HepG2 (cell line): ENCODE measurements around the gene MTHFD1L. TPM values are rescaled to one million over a fixed set of nuclear protein-coding genes. Genes with fewer than 3 reads are reported as not detected.

Experiments
- ATAD3A ChIP-seq: sonication (generic); formaldehyde crosslinking; IDR thresholded peaks from 2 replicates; pipeline ENCODE4 v1.4.0; 2020; ENCODE audit warnings: missing genetic modification reagents
- ATF4 ChIP-seq, 2 experiments: fragments of 450-650 bp in 1 of 2; sonication (generic) in 1 of 2; formaldehyde crosslinking; IDR thresholded peaks; 2 replicates each; pipeline versions ENCODE4 v1.5.0 to v1.8.0; 2020 to 2022; ENCODE audit warnings: mild to moderate bottlenecking in 1 of 2, missing genetic modification reagents in 1 of 2
- ETV5 ChIP-seq: IDR thresholded peaks from 2 replicates; pipeline ENCODE4 v1.6.1; 2018; ENCODE audit warnings: missing biosample characterization, missing genetic modification reagents, inconsistent platforms, borderline replicate concordance
- HES4 ChIP-seq: sonication (generic); formaldehyde crosslinking; IDR thresholded peaks from 2 replicates; pipeline ENCODE4 v1.9.0; 2021; ENCODE audit warnings: mild to moderate bottlenecking, missing genetic modification reagents, borderline replicate concordance
- HNF1B ChIP-seq: sonication (generic); formaldehyde crosslinking; IDR thresholded peaks from 2 replicates; pipeline ENCODE4 v1.5.1; 2020; ENCODE audit warnings: mild to moderate bottlenecking, moderate library complexity, missing genetic modification reagents
- MXI1 ChIP-seq: IDR thresholded peaks from 3 replicates; pipeline ENCODE4 v1.6.1; 2012; ENCODE audit warnings: low read depth, low read length, inconsistent platforms, borderline replicate concordance
- NRL ChIP-seq: sonication (generic); formaldehyde crosslinking; IDR thresholded peaks from 2 replicates; pipeline ENCODE4 v1.5.0; 2020; ENCODE audit warnings: missing genetic modification reagents, mild to moderate bottlenecking, moderate library complexity, borderline replicate concordance
- SIX4 ChIP-seq: sonication (generic); formaldehyde crosslinking; IDR thresholded peaks from 2 replicates; pipeline ENCODE4 v1.4.0; 2020; ENCODE audit warnings: missing genetic modification reagents
- SOX13 ChIP-seq, 3 experiments: fragments of 450-650 bp in 1 of 3; sonication (generic) in 1 of 3; formaldehyde crosslinking in 1 of 3; IDR thresholded peaks in 2 of 3; conservative IDR thresholded peaks in 1 of 3; 2 replicates each; pipeline versions ENCODE4 v1.5.0 to v1.6.1; 2016 to 2020; ENCODE audit warnings: antibody characterized with exemption in 1 of 3, mild to moderate bottlenecking in 1 of 3, missing compliant biosample characterization in 1 of 3, missing genetic modification reagents in 1 of 3, moderate library complexity in 1 of 3
- SRSF4 ChIP-seq: fragments of 200-400 bp; formaldehyde crosslinking; IDR thresholded peaks from one replicate; pipeline ENCODE4 v1.6.1; 2018; ENCODE audit warnings: mild to moderate bottlenecking, low read depth, low read length, moderate library complexity; ENCODE audit not compliant: poor library complexity, severe bottlenecking
- TCF7 ChIP-seq: sonication (generic); IDR thresholded peaks from 2 replicates; pipeline ENCODE4 v1.6.1; 2016; ENCODE audit warnings: antibody characterized with exemption, low read depth
- ZFYVE20 ChIP-seq: sonication (generic); formaldehyde crosslinking; IDR thresholded peaks from 2 replicates; pipeline ENCODE4 v1.8.0; 2023; ENCODE audit warnings: low read depth, mild to moderate bottlenecking, moderate library complexity, missing genetic modification reagents, borderline replicate concordance
- ZKSCAN1 ChIP-seq: fragments of 150-350 bp; IDR thresholded peaks from 2 replicates; pipeline ENCODE4 v1.6.1; 2014; ENCODE audit warnings: low read length
- ZNF121 ChIP-seq: sonication (generic); formaldehyde crosslinking; IDR thresholded peaks from 2 replicates; pipeline ENCODE4 v1.5.0; 2020; ENCODE audit warnings: mild to moderate bottlenecking, missing genetic modification reagents
- ZNF317 ChIP-seq: sonication (generic); formaldehyde crosslinking; IDR thresholded peaks from 2 replicates; pipeline ENCODE4 v1.5.0; 2020; ENCODE audit warnings: mild to moderate bottlenecking, missing genetic modification reagents
- ZNF546 ChIP-seq: sonication (generic); formaldehyde crosslinking; conservative IDR thresholded peaks from 2 replicates; pipeline ENCODE4 v1.8.1; 2023; ENCODE audit warnings: mild to moderate bottlenecking, missing genetic modification reagents
- ZNF720 ChIP-seq: sonication (generic); formaldehyde crosslinking; IDR thresholded peaks from 2 replicates; pipeline ENCODE4 v1.4.0; 2020; ENCODE audit warnings: missing genetic modification reagents
- polyA plus RNA-seq, 8 experiments: library from polyadenylated mRNA; depleted of rRNA in 3 of 8; stranded (reverse) in 7 of 8; unstranded in 1 of 8; fragments of >200 nt; fragmentation: Illumina TruSeq in 4 of 8; extraction: Trizol in 4 of 8; gene quantifications; 2 replicates each; pipeline versions ENCODE4 v1.2.1 to v1.2.3, GENCODE V29; 2011 to 2016; ENCODE audit warnings: low read depth in 4 of 8, missing spikeins in 1 of 8, mixed read lengths in 1 of 8; ENCODE audit not compliant: insufficient read depth in 1 of 8
- total RNA-seq, 5 experiments: library from RNA; depleted of rRNA; stranded (reverse); fragments of >200 nt; fragmentation: Illumina TruSeq; extraction: Trizol; gene quantifications; 2 replicates each; pipeline ENCODE4 v1.2.3, GENCODE V29; 2016; ENCODE audit warnings: low read depth in 1 of 5
- TF ChIP-seq, protein P1 (sequence below): sonication (generic); formaldehyde crosslinking; IDR thresholded peaks from 2 replicates; pipeline ENCODE4 v1.4.0; 2020; ENCODE audit warnings: missing genetic modification reagents
- TF ChIP-seq, protein P2 (sequence below): sonication (generic); formaldehyde crosslinking; IDR thresholded peaks from 2 replicates; pipeline ENCODE4 v1.5.0; 2020; ENCODE audit warnings: missing genetic modification reagents
- TF ChIP-seq, protein P3 (sequence below): IDR thresholded peaks from 2 replicates; pipeline ENCODE4 v1.6.1; 2016; ENCODE audit warnings: mild to moderate bottlenecking, missing biosample characterization, missing genetic modification reagents
- TF ChIP-seq, protein P4 (sequence below): sonication (generic); formaldehyde crosslinking; IDR thresholded peaks from 2 replicates; pipeline ENCODE4 v1.4.0; 2020; ENCODE audit warnings: mild to moderate bottlenecking, missing genetic modification reagents

MTHFD1L gene
- total and polyA plus RNA-seq, 2 of the 13 experiments (the other 11 are each of a cell fraction or from before 2014, with no cell fraction given), result 24.0 to 39.6 TPM

GRCh38 chr6:151069641-151070040, 204.1 kb downstream of the MTHFD1L start (continued):
- no peak for TF ChIP-seq ZNF720 (CRISPR knock-in tag)
- TF ChIP-seq ATAD3A, result no peak
- no peak for TF ChIP-seq NRL
- no peak for TF ChIP-seq SOX13 (IDR thresholded peaks at IDR 0.05)
- peak in 1 of 2 experiments; percentile 21; a peak in 1 of 4 replicates for TF ChIP-seq SOX13 (CRISPR knock-in tag; conservative IDR thresholded peaks at IDR 0.05 in 1 of 2, IDR thresholded peaks at IDR 0.05 in 1 of 2)
- TF ChIP-seq, protein P1, sequence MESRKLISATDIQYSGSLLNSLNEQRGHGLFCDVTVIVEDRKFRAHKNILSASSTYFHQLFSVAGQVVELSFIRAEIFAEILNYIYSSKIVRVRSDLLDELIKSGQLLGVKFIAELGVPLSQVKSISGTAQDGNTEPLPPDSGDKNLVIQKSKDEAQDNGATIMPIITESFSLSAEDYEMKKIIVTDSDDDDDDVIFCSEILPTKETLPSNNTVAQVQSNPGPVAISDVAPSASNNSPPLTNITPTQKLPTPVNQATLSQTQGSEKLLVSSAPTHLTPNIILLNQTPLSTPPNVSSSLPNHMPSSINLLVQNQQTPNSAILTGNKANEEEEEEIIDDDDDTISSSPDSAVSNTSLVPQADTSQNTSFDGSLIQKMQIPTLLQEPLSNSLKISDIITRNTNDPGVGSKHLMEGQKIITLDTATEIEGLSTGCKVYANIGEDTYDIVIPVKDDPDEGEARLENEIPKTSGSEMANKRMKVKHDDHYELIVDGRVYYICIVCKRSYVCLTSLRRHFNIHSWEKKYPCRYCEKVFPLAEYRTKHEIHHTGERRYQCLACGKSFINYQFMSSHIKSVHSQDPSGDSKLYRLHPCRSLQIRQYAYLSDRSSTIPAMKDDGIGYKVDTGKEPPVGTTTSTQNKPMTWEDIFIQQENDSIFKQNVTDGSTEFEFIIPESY (CRISPR knock-in tag), result 0 out of 2 replicates have a peak, but pooled peaks have one; percentile 19
- TF ChIP-seq ETV5 (CRISPR knock-in tag), result no peak
- TF ChIP-seq ATF4 (CRISPR knock-in tag; IDR thresholded peaks at IDR 0.05), result no peak
- TF ChIP-seq ZNF121, result no peak
- no peak for TF ChIP-seq ZKSCAN1
- TF ChIP-seq HES4, result no peak
- TF ChIP-seq, protein P2, sequence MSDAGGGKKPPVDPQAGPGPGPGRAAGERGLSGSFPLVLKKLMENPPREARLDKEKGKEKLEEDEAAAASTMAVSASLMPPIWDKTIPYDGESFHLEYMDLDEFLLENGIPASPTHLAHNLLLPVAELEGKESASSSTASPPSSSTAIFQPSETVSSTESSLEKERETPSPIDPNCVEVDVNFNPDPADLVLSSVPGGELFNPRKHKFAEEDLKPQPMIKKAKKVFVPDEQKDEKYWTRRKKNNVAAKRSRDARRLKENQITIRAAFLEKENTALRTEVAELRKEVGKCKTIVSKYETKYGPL (CRISPR knock-in tag), result no peak
- TF ChIP-seq MXI1, result no peak
- peak; percentile 20; the same call in 1 of the 2 replicates for TF ChIP-seq TCF7
- TF ChIP-seq ZNF317 (CRISPR knock-in tag), result no peak
- no peak for TF ChIP-seq ZFYVE20 (CRISPR knock-in tag)
- TF ChIP-seq, protein P3, sequence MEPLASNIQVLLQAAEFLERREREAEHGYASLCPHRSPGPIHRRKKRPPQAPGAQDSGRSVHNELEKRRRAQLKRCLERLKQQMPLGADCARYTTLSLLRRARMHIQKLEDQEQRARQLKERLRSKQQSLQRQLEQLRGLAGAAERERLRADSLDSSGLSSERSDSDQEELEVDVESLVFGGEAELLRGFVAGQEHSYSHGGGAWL, result no peak
- no peak for TF ChIP-seq HNF1B (CRISPR knock-in tag)
- no peak for TF ChIP-seq ZNF546 (CRISPR knock-in tag)
- TF ChIP-seq SRSF4, result no peak
- TF ChIP-seq, protein P4, sequence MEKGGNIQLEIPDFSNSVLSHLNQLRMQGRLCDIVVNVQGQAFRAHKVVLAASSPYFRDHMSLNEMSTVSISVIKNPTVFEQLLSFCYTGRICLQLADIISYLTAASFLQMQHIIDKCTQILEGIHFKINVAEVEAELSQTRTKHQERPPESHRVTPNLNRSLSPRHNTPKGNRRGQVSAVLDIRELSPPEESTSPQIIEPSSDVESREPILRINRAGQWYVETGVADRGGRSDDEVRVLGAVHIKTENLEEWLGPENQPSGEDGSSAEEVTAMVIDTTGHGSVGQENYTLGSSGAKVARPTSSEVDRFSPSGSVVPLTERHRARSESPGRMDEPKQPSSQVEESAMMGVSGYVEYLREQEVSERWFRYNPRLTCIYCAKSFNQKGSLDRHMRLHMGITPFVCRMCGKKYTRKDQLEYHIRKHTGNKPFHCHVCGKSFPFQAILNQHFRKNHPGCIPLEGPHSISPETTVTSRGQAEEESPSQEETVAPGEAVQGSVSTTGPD (CRISPR knock-in tag), result no peak
- TF ChIP-seq SIX4, result no peak
